NCI-H1436 treated with DMSO at 0.1 percent for 48 hours (cell line): ENCODE measurements around the gene GRIA4.
"Not testable (repeated sequence)": the region's sequence is repeated elsewhere in the genome, so short reads cannot be mapped to it uniquely, and the experiment has no call there.

Source experiments
- DNase-seq: peaks from one replicate; lab custom pipeline; 2025; lab: John Stamatoyannopoulos, UW

GRIA4 gene

GRCh38 chr11:105860105-105860504 lies 250.2 kb downstream of the GRIA4 start:
- DNase-seq, result no peak

DNA sequence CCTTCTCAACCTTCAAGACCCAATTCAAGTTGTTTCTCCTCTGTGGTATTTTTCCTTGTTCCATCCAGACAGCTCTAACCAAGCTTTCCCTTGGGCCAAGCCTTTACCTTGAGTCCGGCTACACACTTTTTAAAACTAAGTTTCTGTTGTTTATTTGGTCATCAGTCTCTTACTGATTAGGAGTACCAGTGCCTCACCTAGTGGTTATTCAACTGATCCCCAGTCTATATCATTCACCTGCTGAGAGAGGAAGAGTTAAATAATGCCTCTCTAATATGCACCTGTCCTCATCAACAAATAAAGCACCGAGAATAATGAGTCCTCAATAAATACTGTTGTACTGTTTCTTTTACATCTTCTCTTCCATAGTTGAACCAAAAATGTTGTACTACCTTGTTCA lies 251.4 kb downstream of the GRIA4 start:
- no peak for DNase-seq

DNA sequence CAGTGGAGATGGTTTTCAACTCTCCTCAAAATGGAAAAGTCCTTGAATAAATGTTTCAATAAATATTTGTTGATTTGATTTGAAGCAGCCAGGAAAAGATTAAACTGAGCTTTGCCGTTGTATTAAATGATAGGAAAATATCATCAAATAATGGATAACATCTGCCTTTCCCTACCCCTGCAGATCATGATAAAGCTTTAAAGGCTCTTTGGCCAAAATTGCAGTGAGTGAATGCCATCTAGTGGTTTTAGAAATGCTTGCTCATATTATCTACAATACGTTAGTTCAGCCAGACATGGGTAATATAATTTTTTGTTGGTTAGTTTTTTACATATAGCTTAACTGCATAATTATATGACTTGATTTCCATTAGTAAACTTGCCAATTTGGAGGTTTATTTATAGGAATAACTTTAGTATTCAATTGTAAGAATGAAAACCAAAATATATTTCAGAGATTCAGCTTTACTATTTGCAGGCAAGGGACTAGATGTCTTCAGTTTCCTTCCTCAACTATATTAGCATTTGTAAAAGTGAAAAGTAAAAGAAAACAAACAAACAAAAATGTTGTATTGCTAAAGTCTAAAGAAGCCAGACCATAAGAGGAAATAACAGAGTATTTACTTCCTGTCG lies 253.0 kb downstream of the GRIA4 start:
- no peak for DNase-seq

- no peak for DNase-seq
These were observed 253.7 kb downstream of the GRIA4 start for GRCh38 chr11:105863523-105863922.

GRCh38 chr11:105867742-105868141 lies 257.9 kb downstream of the GRIA4 start:
- DNase-seq, result no peak

GRCh38 chr11:105868762-105869285 lies 259.0 kb downstream of the GRIA4 start:
- DNase-seq, result no peak

DNA sequence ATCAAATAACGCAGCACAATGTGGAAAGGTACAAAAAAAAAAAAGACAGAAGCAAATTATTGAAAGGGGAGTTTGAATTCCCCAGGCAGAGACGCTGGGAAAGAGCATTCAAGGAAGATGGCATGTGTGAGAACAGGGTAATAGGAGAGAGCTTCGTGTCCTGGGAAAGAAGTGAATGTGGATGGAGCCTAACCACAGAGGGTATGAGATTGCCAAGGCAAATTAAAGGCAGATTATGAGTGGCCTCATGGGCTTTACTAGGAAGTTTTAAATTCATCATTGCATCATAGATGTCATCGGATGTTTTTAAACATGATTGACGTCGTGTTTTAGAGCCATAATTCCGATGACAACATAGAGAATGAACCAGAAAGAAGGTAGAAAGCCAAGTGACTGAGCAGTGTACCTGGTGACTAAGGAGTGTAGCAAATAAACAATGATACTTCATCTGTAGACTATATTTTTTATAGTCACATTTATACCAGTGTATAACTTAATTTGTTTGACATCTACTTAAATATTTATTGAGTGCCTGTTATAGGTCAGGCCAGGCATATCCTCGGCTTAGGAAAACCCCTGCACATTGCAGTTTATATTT lies 260.7 kb downstream of the GRIA4 start:
- DNase-seq, result no peak

DNA sequence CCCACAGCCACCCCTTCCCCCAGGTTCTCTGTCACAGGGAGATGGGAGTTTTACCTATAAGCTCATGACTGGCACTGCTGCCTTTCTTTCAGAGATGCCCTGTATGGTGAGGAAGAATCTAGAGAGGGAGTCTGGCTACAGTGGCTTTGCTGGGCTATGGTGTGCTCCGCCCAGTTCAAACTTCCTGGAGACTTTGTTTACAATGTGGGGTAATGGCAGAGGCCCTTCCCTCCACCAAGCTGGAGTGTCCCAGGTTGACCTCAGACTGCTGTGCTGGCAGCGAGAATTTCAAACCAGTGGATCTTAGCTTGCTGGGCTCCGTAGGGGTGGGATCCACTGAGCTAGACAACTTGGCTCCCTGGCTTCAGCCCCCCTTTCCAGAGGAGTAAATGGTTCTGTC lies 268.6 kb downstream of the GRIA4 start:
- DNase-seq, result no peak

- DNase-seq, result not testable (repeated sequence)
These were observed 269.1 kb downstream of the GRIA4 start for GRCh38 chr11:105878927-105879326.

DNA sequence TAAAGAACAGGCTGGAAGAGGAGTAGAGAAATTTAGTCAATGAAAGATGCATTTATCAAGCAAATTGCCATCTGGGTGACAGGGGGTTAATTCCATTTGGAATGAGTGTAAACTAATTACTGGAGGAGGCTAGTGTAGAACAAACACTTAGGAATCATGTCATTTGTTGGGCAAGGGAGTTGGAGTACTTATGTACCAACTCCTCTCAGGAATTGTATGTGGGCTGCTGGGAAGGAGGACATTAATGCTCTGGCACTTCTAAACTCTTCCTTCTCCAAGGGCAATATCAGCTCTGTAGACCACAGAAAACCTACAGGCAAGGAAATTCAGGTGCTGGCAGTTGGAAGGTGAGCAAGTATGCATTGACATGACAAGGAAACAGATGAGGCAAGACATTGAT lies 271.2 kb downstream of the GRIA4 start:
- DNase-seq, result no peak

DNA sequence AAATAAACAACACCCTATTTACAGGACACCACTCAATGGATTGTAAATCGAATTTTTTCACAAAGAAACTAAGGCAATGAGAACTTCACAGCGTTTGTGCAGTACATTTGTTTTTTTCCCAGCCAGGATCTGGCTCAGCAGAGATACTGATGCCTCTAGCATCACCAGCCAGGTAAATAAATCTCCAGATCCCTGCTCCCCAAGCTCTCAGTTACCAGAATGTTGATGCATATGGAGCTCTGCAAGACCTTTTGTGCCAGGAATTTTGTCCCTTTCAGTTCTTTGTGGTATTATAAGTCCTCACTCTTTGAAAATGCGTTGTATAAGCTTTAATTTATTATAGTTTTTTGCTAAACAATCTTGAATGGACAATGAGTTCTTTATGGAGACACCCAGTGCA lies 274.6 kb downstream of the GRIA4 start:
- no peak for DNase-seq

DNA sequence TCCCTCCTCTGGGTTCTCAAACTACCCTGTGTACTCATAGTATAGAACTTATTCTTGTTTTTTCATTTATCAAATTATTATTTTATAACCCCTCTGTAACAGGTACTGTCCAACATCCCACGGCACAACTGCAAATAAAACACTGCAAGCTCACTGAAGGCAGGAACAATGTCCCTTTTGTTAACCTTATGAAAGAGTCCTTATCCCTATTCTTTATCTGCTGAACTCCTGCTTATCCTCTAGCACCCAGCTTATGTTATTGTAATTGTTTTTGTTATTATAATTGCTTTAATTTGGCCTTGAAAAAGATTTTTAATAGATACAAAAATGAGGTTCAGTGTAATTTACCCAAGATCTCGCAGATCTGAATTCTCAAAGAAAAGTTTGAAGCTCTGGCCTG lies 281.8 kb downstream of the GRIA4 start:
- DNase-seq, result no peak

- DNase-seq, result no peak
These were observed 287.3 kb downstream of the GRIA4 start for GRCh38 chr11:105897161-105897560.

GRCh38 chr11:105899772-105900171 lies 289.9 kb downstream of the GRIA4 start:
- no peak for DNase-seq

DNA sequence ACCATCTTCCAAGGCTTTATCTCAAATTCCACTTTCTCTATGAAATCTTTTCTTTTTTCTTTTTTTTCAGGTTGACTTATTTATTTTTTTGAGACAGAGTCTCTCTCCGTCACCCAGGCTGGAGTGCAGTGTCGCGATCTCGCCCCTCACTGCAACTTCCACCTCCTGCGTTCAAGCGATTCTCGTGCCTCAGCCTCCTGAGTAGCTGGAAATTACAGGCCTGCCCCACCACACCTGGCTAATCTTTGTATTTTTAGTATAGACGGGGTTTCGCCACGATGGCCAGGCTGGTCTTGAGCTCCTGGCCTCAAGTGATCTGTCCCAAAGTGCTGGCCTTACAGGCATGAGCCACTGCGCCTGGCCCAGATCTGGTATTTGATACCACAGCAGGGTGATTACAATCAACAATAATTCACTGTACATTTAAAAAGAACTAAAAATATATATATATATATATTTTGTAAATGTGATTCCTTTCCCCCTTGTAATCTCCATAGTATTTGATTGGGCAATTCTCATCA lies 290.7 kb downstream of the GRIA4 start:
- no peak for DNase-seq

- DNase-seq, result no peak
These were observed 293.2 kb downstream of the GRIA4 start for GRCh38 chr11:105903113-105903512.

DNA sequence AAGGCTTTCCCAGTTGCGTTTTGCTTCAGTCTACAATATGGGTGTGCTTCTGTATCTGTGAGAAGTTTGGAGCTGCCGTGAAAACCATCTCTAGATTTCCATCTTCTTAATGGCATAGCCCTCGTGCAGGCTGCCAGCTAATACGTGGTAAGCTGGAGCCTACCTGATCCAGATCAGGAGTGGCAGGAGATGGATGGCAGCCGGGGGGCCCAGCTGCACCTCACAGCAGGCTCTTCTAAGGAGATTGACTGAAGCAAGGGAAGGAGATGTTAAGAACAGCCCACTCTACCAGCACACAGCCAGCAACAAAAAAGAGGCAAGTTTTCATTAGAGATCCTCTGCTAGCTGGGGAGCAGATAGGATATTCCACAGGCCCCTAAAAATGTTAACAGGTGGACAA lies 296.6 kb downstream of the GRIA4 start:
- no peak for DNase-seq

GRCh38 chr11:105907319-105907718 lies 297.4 kb downstream of the GRIA4 start:
- DNase-seq, result no peak

GRCh38 chr11:105910095-105910715 lies 300.3 kb downstream of the GRIA4 start:
- no peak for DNase-seq

DNA sequence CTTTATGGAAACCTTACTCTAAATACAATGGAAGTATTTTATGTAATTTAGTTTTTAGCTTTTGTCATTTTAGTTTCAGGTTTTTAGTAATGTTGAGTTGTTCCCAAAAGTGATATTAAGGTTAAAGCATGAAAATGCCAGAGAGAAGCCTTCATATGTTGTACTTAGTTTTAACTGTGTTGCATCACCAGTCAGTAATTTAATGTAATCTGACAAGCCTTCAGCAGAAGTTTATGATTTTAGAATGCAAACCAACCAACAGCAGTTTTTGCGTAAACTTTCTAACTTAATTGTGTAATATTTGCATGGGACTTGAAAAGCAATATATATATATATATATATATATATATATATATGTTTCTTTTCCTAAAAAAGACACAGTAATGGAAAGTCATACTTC lies 301.6 kb downstream of the GRIA4 start:
- DNase-seq, result no peak

DNA sequence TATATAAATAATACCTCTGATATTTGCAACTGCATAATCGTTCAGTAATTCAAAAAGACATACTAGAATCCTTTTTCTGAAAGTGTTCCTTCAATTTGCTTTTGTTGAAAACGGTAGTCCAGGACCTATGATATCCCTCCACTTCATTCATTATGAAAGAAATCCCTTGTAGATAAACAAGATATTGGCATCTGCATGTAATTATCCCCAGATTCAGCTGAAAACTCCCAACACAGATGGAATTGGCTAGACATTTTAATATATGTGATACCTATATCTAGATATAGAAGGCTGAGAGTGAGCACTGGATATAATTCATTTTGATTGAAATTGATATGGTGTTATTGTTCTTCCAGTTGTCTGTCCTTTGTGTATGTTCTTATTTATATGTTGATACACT lies 302.8 kb downstream of the GRIA4 start:
- no peak for DNase-seq

DNA sequence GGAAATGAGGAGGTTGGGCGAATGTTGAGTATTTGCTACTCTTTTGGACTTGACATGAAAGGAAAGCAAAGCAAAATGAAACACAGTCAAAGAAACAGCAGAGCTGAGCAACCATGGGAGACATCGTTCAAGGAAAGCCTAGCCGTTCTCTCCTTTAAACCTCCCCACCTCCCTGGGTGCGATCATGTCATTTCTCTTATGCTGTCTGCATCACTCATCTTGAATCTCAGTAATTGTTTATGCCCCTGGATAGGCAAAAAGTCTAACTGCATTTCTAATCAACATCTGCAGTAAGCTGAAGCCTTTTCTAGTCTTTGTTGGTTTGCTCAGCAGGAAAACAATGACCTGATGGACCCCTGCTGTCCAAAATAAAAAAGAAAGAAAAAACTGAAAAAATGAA lies 305.1 kb downstream of the GRIA4 start:
- DNase-seq, result no peak

- no peak for DNase-seq
These were observed 308.2 kb downstream of the GRIA4 start for GRCh38 chr11:105918039-105918438.
